Measurements from ENCODE around the gene CPNE2. TPM values are rescaled to one million over a fixed set of nuclear protein-coding genes. Genes with fewer than 3 reads are reported as not detected.
"Not testable (repeated sequence)": the region's sequence is repeated elsewhere in the genome, so short reads cannot be mapped to it uniquely, and the experiment has no call there.

The CPNE2 gene
- total RNA-seq, 1 donor = 11.6 TPM

DNA sequence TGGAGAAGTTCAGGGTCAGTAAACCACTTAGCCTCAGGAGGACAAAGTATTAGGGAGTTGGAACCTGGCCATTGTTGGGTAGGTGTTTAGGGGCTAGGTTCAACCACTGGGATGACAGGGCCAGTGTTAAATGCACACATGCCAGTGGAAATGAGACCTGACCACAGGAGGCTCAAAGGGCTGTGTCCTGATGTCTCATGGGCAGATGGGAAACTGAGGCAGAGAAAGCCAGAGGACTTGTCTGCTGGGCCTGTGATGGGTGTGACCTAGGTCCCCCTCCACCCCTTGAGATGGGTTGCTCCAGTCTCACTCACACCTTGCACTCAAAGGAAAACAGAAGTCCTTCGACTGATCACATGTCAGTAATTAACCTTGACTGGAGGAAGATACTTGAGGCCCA is 16.0 kb downstream of the CPNE2 start:
- H3K27me3 ChIP-seq (ENCODE audit: insufficient read depth, low read length) = no peaks in the 10 kb centered on the region
- no peaks in the 10 kb centered on the region for H3K36me3 ChIP-seq (ENCODE audit: insufficient read depth, low read length)
- H3K4me2 ChIP-seq (ENCODE audit: insufficient read depth, low read length) = no peak overlapping the region
- H4K20me1 ChIP-seq (ENCODE audit: insufficient read depth, low read length) = peaks cover 5% of the 10 kb centered on the region
- peaks cover 16% of the 10 kb centered on the region for H3K4me1 ChIP-seq (ENCODE audit: insufficient read depth, low read length)
- no peaks in the 10 kb centered on the region for H3K9me3 ChIP-seq (ENCODE audit: low read depth, low read length)
- H3K4me3 ChIP-seq (ENCODE audit: insufficient read depth, low read length) = no peak overlapping the region
- no peak overlapping the region for H2AFZ ChIP-seq (ENCODE audit: low read length)
- TF ChIP-seq, protein P1, sequence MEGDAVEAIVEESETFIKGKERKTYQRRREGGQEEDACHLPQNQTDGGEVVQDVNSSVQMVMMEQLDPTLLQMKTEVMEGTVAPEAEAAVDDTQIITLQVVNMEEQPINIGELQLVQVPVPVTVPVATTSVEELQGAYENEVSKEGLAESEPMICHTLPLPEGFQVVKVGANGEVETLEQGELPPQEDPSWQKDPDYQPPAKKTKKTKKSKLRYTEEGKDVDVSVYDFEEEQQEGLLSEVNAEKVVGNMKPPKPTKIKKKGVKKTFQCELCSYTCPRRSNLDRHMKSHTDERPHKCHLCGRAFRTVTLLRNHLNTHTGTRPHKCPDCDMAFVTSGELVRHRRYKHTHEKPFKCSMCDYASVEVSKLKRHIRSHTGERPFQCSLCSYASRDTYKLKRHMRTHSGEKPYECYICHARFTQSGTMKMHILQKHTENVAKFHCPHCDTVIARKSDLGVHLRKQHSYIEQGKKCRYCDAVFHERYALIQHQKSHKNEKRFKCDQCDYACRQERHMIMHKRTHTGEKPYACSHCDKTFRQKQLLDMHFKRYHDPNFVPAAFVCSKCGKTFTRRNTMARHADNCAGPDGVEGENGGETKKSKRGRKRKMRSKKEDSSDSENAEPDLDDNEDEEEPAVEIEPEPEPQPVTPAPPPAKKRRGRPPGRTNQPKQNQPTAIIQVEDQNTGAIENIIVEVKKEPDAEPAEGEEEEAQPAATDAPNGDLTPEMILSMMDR (IDR thresholded peaks at IDR 0.05; ENCODE audit: extremely low read depth, low read depth, low read length) = no peak
- no peaks in the 10 kb centered on the region for H3K79me2 ChIP-seq (ENCODE audit: insufficient read depth, low read length)
- peak; percentile 34 for DNase-seq (ENCODE audit: insufficient read length, low spot score, missing footprints)
- no peak overlapping the region for H3K27ac ChIP-seq (ENCODE audit: low read depth, low read length)

- H3K27me3 ChIP-seq (ENCODE audit: insufficient read depth, low read length); H3K4me2 ChIP-seq (ENCODE audit: insufficient read depth, low read length); H3K4me3 ChIP-seq (ENCODE audit: insufficient read depth, low read length); H3K27ac ChIP-seq (ENCODE audit: low read depth, low read length); H4K20me1 ChIP-seq (ENCODE audit: insufficient read depth, low read length); H3K36me3 ChIP-seq (ENCODE audit: insufficient read depth, low read length); H3K9me3 ChIP-seq (ENCODE audit: low read depth, low read length); H3K79me2 ChIP-seq (ENCODE audit: insufficient read depth, low read length); H2AFZ ChIP-seq (ENCODE audit: low read length): not testable (repeated sequence)
- peak; percentile 56 for DNase-seq (ENCODE audit: insufficient read length, low spot score, missing footprints)
- H3K4me1 ChIP-seq (ENCODE audit: insufficient read depth, low read length) = peaks cover 18% of the 10 kb centered on the region
These were observed 17.1 kb downstream of the CPNE2 start for GRCh38 chr16:57109259-57110105.

DNA sequence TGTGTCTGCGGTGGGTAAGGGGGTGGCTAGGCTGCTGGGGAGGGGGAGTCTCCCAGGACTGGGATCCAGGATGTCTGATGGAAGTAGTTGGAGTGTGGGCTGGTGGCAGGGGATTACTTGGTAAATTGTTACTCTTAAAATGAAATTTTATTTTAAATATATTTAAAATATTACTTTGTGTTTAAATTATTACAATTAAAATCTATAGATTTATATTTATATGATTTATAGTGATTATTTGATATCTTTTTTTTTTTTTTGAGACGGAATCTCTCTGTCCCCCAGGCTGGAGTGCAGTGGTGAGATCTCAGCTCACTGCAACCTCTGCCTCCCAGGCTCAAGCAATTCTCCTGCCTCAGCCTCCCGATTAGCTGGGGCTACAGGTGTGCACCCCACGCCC is 18.6 kb downstream of the CPNE2 start:
- no peak overlapping the region for H2AFZ ChIP-seq (ENCODE audit: low read length)
- H3K4me1 ChIP-seq (ENCODE audit: insufficient read depth, low read length) = peaks cover 18% of the 10 kb centered on the region
- no peaks in the 10 kb centered on the region for H3K79me2 ChIP-seq (ENCODE audit: insufficient read depth, low read length)
- H4K20me1 ChIP-seq (ENCODE audit: insufficient read depth, low read length) = peaks cover 5% of the 10 kb centered on the region
- DNase-seq (ENCODE audit: insufficient read length, low spot score, missing footprints) = no peak
- no peaks in the 10 kb centered on the region for H3K36me3 ChIP-seq (ENCODE audit: insufficient read depth, low read length)
- H3K4me3 ChIP-seq (ENCODE audit: insufficient read depth, low read length) = no peak overlapping the region
- H3K27me3 ChIP-seq (ENCODE audit: insufficient read depth, low read length) = no peaks in the 10 kb centered on the region
- H3K4me2 ChIP-seq (ENCODE audit: insufficient read depth, low read length) = no peak overlapping the region
- TF ChIP-seq, protein P1 (IDR thresholded peaks at IDR 0.05; ENCODE audit: extremely low read depth, low read depth, low read length) = no peak
- no peaks in the 10 kb centered on the region for H3K9me3 ChIP-seq (ENCODE audit: low read depth, low read length)
- no peak overlapping the region for H3K27ac ChIP-seq (ENCODE audit: low read depth, low read length)

DNA sequence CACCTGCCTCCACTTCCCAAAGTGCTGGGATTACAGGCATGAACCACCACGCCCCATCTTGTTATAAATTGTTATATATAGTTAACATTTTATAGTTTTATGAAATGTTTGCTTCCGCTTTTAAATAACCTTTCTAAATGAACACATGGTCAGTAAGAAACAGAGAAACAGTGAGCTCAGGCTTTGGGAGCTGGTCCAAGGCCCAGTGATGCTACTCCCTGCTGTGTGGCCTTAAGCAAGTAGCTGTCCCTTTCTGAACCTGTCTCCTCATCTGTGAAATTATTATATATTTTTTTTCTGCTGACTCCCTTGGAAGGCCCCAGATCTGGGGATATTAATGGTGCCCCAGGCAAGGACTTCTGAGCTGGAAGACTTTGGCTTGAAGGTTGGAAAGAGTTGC is 19.0 kb downstream of the CPNE2 start:
- no peak overlapping the region for H3K4me3 ChIP-seq (ENCODE audit: insufficient read depth, low read length)
- no peaks in the 10 kb centered on the region for H3K9me3 ChIP-seq (ENCODE audit: low read depth, low read length)
- no peaks in the 10 kb centered on the region for H3K79me2 ChIP-seq (ENCODE audit: insufficient read depth, low read length)
- H3K36me3 ChIP-seq (ENCODE audit: insufficient read depth, low read length) = no peaks in the 10 kb centered on the region
- peaks cover 5% of the 10 kb centered on the region for H4K20me1 ChIP-seq (ENCODE audit: insufficient read depth, low read length)
- no peak overlapping the region for H3K4me2 ChIP-seq (ENCODE audit: insufficient read depth, low read length)
- H3K27ac ChIP-seq (ENCODE audit: low read depth, low read length) = no peak overlapping the region
- no peaks in the 10 kb centered on the region for H3K27me3 ChIP-seq (ENCODE audit: insufficient read depth, low read length)
- H2AFZ ChIP-seq (ENCODE audit: low read length) = no peak overlapping the region
- peak; percentile 64 for DNase-seq (ENCODE audit: insufficient read length, low spot score, missing footprints)
- TF ChIP-seq, protein P1 (IDR thresholded peaks at IDR 0.05; ENCODE audit: extremely low read depth, low read depth, low read length) = no peak
- peaks cover 18% of the 10 kb centered on the region for H3K4me1 ChIP-seq (ENCODE audit: insufficient read depth, low read length)
